GM12801 (cell line): ENCODE data around the gene HSPA12A.

Source experiments
- CTCF ChIP-seq: IDR thresholded peaks from one replicate; pipeline ENCODE4 v1.5.1; 2011; ENCODE audit warnings: control low read depth; ENCODE audit not compliant: insufficient read length; ENCODE audit errors: extremely low read depth

Gene HSPA12A

GRCh38 chr10:116748041-116748440, 5.7 kb upstream of the HSPA12A start:
- TF ChIP-seq CTCF = no peak

- TF ChIP-seq CTCF = no peak
These were observed 5.0 kb upstream of the HSPA12A start for GRCh38 chr10:116747325-116747724.

GRCh38 chr10:116744885-116745284, 2.5 kb upstream of the HSPA12A start:
- TF ChIP-seq CTCF = no peak

GRCh38 chr10:116744163-116744753, 1.9 kb upstream of the HSPA12A start:
- TF ChIP-seq CTCF = no peak

GRCh38 chr10:116743266-116744064, 1.1 kb upstream of the HSPA12A start:
- no peak for TF ChIP-seq CTCF

- no peak for TF ChIP-seq CTCF
These were observed 695 bp downstream of the HSPA12A start for GRCh38 chr10:116741391-116742351.

GRCh38 chr10:116740971-116741370, 1.4 kb downstream of the HSPA12A start:
- TF ChIP-seq CTCF = no peak
